M059J (cell line): ENCODE results near the gene PRKN. TPM values are rescaled to one million over a fixed set of nuclear protein-coding genes. Genes with fewer than 3 reads are reported as not detected.
A peak's percentile ranks its signal among the peaks of the same experiment; 100 is the strongest.

Experiments
- DNase-seq: peaks from one replicate; pipeline ENCODE4 v3.0.0-alpha.2; 2012; ENCODE audit warnings: low read depth
- total RNA-seq: library from RNA; depleted of rRNA; stranded (reverse); fragments of >200 nt; shearing (Covaris generic); gene quantifications from 2 replicates; pipeline ENCODE4 v1.2.3, GENCODE V29; 2014

PRKN gene
- total RNA-seq, 1 experiment from 2014 or later, result 0.07 TPM

GRCh38 chr6:162123797-162124196, 603.8 kb downstream of the PRKN start:
- no peak for DNase-seq

- no peak for DNase-seq
These were observed 608.2 kb downstream of the PRKN start for GRCh38 chr6:162119341-162119740.

- no peak for DNase-seq
These were observed 608.9 kb downstream of the PRKN start for GRCh38 chr6:162118706-162119105.

GRCh38 chr6:162116902-162117525, 610.6 kb downstream of the PRKN start:
- no peak for DNase-seq

- DNase-seq, result no peak
These were observed 618.0 kb downstream of the PRKN start for GRCh38 chr6:162109480-162110050.

GRCh38 chr6:162108041-162108440, 619.5 kb downstream of the PRKN start:
- no peak for DNase-seq

GRCh38 chr6:162100096-162100495, 627.5 kb downstream of the PRKN start:
- DNase-seq, result no peak

- DNase-seq, result peak; percentile 28
These were observed 627.9 kb downstream of the PRKN start for GRCh38 chr6:162099685-162100084.

GRCh38 chr6:162092816-162093502, 634.6 kb downstream of the PRKN start:
- DNase-seq, result no peak

- no peak for DNase-seq
These were observed 636.8 kb downstream of the PRKN start for GRCh38 chr6:162090734-162091133.

GRCh38 chr6:162088091-162088490, 639.5 kb downstream of the PRKN start:
- DNase-seq, result no peak

- no peak for DNase-seq
These were observed 642.0 kb downstream of the PRKN start for GRCh38 chr6:162085561-162085960.

- DNase-seq, result no peak
These were observed 645.0 kb downstream of the PRKN start for GRCh38 chr6:162082520-162082919.

- no peak for DNase-seq
These were observed 648.9 kb downstream of the PRKN start for GRCh38 chr6:162078667-162079066.

GRCh38 chr6:162078126-162078525, 649.4 kb downstream of the PRKN start:
- DNase-seq, result no peak

GRCh38 chr6:162076816-162077215, 650.8 kb downstream of the PRKN start:
- DNase-seq, result no peak

- DNase-seq, result no peak
These were observed 652.8 kb downstream of the PRKN start for GRCh38 chr6:162074641-162075275.

- no peak for DNase-seq
These were observed 656.9 kb downstream of the PRKN start for GRCh38 chr6:162070639-162071038.

- DNase-seq, result no peak
These were observed 657.6 kb downstream of the PRKN start for GRCh38 chr6:162069995-162070394.

- no peak for DNase-seq
These were observed 659.2 kb downstream of the PRKN start for GRCh38 chr6:162068340-162068739.

- DNase-seq, result no peak
These were observed 663.9 kb downstream of the PRKN start for GRCh38 chr6:162063666-162064065.

- peak; percentile 62 for DNase-seq
These were observed 669.2 kb downstream of the PRKN start for GRCh38 chr6:162058281-162058875.
